ENCODE measurements around the gene PPP1R14C.
A peak's percentile ranks its signal among the peaks of the same experiment; 100 is the strongest.
"Not testable (repeated sequence)": the region's sequence is repeated elsewhere in the genome, so short reads cannot be mapped to it uniquely, and the experiment has no call there.

Gene PPP1R14C

GRCh38 chr6:150137711-150138110, 5.1 kb upstream of the PPP1R14C start:
- H3K4me3 ChIP-seq (ENCODE audit: low read length); H3K4me1 ChIP-seq (ENCODE audit: control insufficient read depth, insufficient read depth, low read length); DNase-seq (ENCODE audit: low read depth, low spot score); H3K36me3 ChIP-seq (ENCODE audit: control insufficient read depth, insufficient read depth, low read length); H3K27ac ChIP-seq (ENCODE audit: low read length); H3K9me3 ChIP-seq (ENCODE audit: control insufficient read depth, insufficient read depth, low read length): not testable (repeated sequence)
- WGBS (ENCODE audit: insufficient coverage, insufficient read length): no CpG with 5 or more reads among the region's 3 CpGs
- H3K27me3 ChIP-seq (ENCODE audit: control insufficient read depth, insufficient read depth, low read length): peaks cover 16% of the 10 kb centered on the region

GRCh38 chr6:150138638-150139037, 4.2 kb upstream of the PPP1R14C start:
- H3K36me3 ChIP-seq (ENCODE audit: control insufficient read depth, insufficient read depth, low read length): no peaks in the 10 kb centered on the region
- no CpG with 5 or more reads among the region's 7 CpGs for WGBS (ENCODE audit: insufficient coverage, insufficient read length)
- no peak overlapping the region for H3K27ac ChIP-seq (ENCODE audit: low read length)
- DNase-seq (ENCODE audit: low read depth, low spot score): no peak
- no peaks in the 10 kb centered on the region; the same call in 1 of the 2 replicates for H3K9me3 ChIP-seq (ENCODE audit: control insufficient read depth, insufficient read depth, low read length)
- H3K4me3 ChIP-seq (ENCODE audit: low read length): no peak overlapping the region
- H3K4me1 ChIP-seq (ENCODE audit: control insufficient read depth, insufficient read depth, low read length): no peaks in the 10 kb centered on the region; the same call in 1 of the 2 replicates
- H3K27me3 ChIP-seq (ENCODE audit: control insufficient read depth, insufficient read depth, low read length): peaks cover 22% of the 10 kb centered on the region

- H3K27me3 ChIP-seq (ENCODE audit: control insufficient read depth, insufficient read depth, low read length): peaks cover 31% of the 10 kb centered on the region
- no peaks in the 10 kb centered on the region; the same call in 1 of the 2 replicates for H3K4me1 ChIP-seq (ENCODE audit: control insufficient read depth, insufficient read depth, low read length)
- no peaks in the 10 kb centered on the region; the same call in 1 of the 2 replicates for H3K9me3 ChIP-seq (ENCODE audit: control insufficient read depth, insufficient read depth, low read length)
- no peak overlapping the region for H3K4me3 ChIP-seq (ENCODE audit: low read length)
- DNase-seq (ENCODE audit: low read depth, low spot score): no peak
- no peak overlapping the region for H3K27ac ChIP-seq (ENCODE audit: low read length)
- WGBS (ENCODE audit: insufficient coverage, insufficient read length): no CpG with 5 or more reads among the region's 3 CpGs
- H3K36me3 ChIP-seq (ENCODE audit: control insufficient read depth, insufficient read depth, low read length): no peaks in the 10 kb centered on the region
Measured at GRCh38 chr6:150139533-150139932, 3.3 kb upstream of the PPP1R14C start.

GRCh38 chr6:150140236-150140969, 2.4 kb upstream of the PPP1R14C start:
- Histone ChIP-seq H3K27me3 (ENCODE audit: control insufficient read depth, insufficient read depth, low read length) (peaks cover 35% of the 10 kb centered on the region), H3K9me3 (ENCODE audit: control insufficient read depth, insufficient read depth, low read length) (no peaks in the 10 kb centered on the region), H3K4me1 (ENCODE audit: control insufficient read depth, insufficient read depth, low read length) (no peaks in the 10 kb centered on the region; the same call in 1 of the 2 replicates), H3K27ac (ENCODE audit: low read length) (no peak overlapping the region), H3K36me3 (ENCODE audit: control insufficient read depth, insufficient read depth, low read length) (no peaks in the 10 kb centered on the region), H3K4me3 (ENCODE audit: low read length) (no peak overlapping the region)
- DNase-seq (ENCODE audit: low read depth, low spot score): no peak
- no CpG with 5 or more reads among the region's 6 CpGs for WGBS (ENCODE audit: insufficient coverage, insufficient read length)

GRCh38 chr6:150142097-150142669, 661 bp upstream of the PPP1R14C start:
- no peak overlapping the region for H3K27ac ChIP-seq (ENCODE audit: low read length)
- H3K36me3 ChIP-seq (ENCODE audit: control insufficient read depth, insufficient read depth, low read length): no peaks in the 10 kb centered on the region
- WGBS (ENCODE audit: insufficient coverage, insufficient read length): no CpG with 5 or more reads among the region's 25 CpGs
- DNase-seq (ENCODE audit: low read depth, low spot score): no peak
- no peaks in the 10 kb centered on the region; the same call in 1 of the 2 replicates for H3K4me1 ChIP-seq (ENCODE audit: control insufficient read depth, insufficient read depth, low read length)
- peaks cover 39% of the 10 kb centered on the region for H3K27me3 ChIP-seq (ENCODE audit: control insufficient read depth, insufficient read depth, low read length)
- peak overlapping the region; percentile 46; the same call in 1 of the 2 replicates for H3K4me3 ChIP-seq (ENCODE audit: low read length)
- no peaks in the 10 kb centered on the region for H3K9me3 ChIP-seq (ENCODE audit: control insufficient read depth, insufficient read depth, low read length)

- Histone ChIP-seq H3K27me3 (ENCODE audit: control insufficient read depth, insufficient read depth, low read length) (peaks cover 39% of the 10 kb centered on the region), H3K36me3 (ENCODE audit: control insufficient read depth, insufficient read depth, low read length) (no peaks in the 10 kb centered on the region), H3K9me3 (ENCODE audit: control insufficient read depth, insufficient read depth, low read length) (no peaks in the 10 kb centered on the region), H3K4me1 (ENCODE audit: control insufficient read depth, insufficient read depth, low read length) (no peaks in the 10 kb centered on the region; the same call in 1 of the 2 replicates), H3K4me3 (ENCODE audit: low read length) (peak overlapping the region; percentile 46; the same call in 1 of the 2 replicates), H3K27ac (ENCODE audit: low read length) (no peak overlapping the region)
- no CpG with 5 or more reads among the region's 53 CpGs for WGBS (ENCODE audit: insufficient coverage, insufficient read length)
- no peak for DNase-seq (ENCODE audit: low read depth, low spot score)
Measured at GRCh38 chr6:150143516-150144293, 861 bp downstream of the PPP1R14C start.

GRCh38 chr6:150144294-150144868, 1.5 kb downstream of the PPP1R14C start:
- Histone ChIP-seq H3K27me3 (ENCODE audit: control insufficient read depth, insufficient read depth, low read length) (peaks cover 39% of the 10 kb centered on the region), H3K4me1 (ENCODE audit: control insufficient read depth, insufficient read depth, low read length) (peaks cover 1% of the 10 kb centered on the region; the same call in 1 of the 2 replicates), H3K36me3 (ENCODE audit: control insufficient read depth, insufficient read depth, low read length) (no peaks in the 10 kb centered on the region), H3K27ac (ENCODE audit: low read length) (no peak overlapping the region), H3K9me3 (ENCODE audit: control insufficient read depth, insufficient read depth, low read length) (no peaks in the 10 kb centered on the region), H3K4me3 (ENCODE audit: low read length) (no peak overlapping the region)
- no CpG with 5 or more reads among the region's 6 CpGs for WGBS (ENCODE audit: insufficient coverage, insufficient read length)
- DNase-seq (ENCODE audit: low read depth, low spot score): no peak

GRCh38 chr6:150145427-150145826, 2.6 kb downstream of the PPP1R14C start:
- Histone ChIP-seq H3K4me3 (ENCODE audit: low read length) (no peak overlapping the region), H3K27me3 (ENCODE audit: control insufficient read depth, insufficient read depth, low read length) (peaks cover 39% of the 10 kb centered on the region), H3K27ac (ENCODE audit: low read length) (no peak overlapping the region), H3K9me3 (ENCODE audit: control insufficient read depth, insufficient read depth, low read length) (no peaks in the 10 kb centered on the region), H3K4me1 (ENCODE audit: control insufficient read depth, insufficient read depth, low read length) (peaks cover 2% of the 10 kb centered on the region), H3K36me3 (ENCODE audit: control insufficient read depth, insufficient read depth, low read length) (no peaks in the 10 kb centered on the region)
- DNase-seq (ENCODE audit: low read depth, low spot score): no peak
- no CpG with 5 or more reads among the region's 3 CpGs for WGBS (ENCODE audit: insufficient coverage, insufficient read length)

- H3K27me3 ChIP-seq (ENCODE audit: control insufficient read depth, insufficient read depth, low read length): peaks cover 37% of the 10 kb centered on the region
- no peak overlapping the region for H3K4me3 ChIP-seq (ENCODE audit: low read length)
- H3K27ac ChIP-seq (ENCODE audit: low read length): no peak overlapping the region
- DNase-seq (ENCODE audit: low read depth, low spot score): no peak
- no peaks in the 10 kb centered on the region for H3K36me3 ChIP-seq (ENCODE audit: control insufficient read depth, insufficient read depth, low read length)
- H3K4me1 ChIP-seq (ENCODE audit: control insufficient read depth, insufficient read depth, low read length): peaks cover 4% of the 10 kb centered on the region
- no peaks in the 10 kb centered on the region for H3K9me3 ChIP-seq (ENCODE audit: control insufficient read depth, insufficient read depth, low read length)
Measured at GRCh38 chr6:150145830-150146229, 3.0 kb downstream of the PPP1R14C start.

- Histone ChIP-seq H3K36me3 (ENCODE audit: control insufficient read depth, insufficient read depth, low read length) (no peaks in the 10 kb centered on the region), H3K4me1 (ENCODE audit: control insufficient read depth, insufficient read depth, low read length) (peaks cover 4% of the 10 kb centered on the region)
- no CpG with 5 or more reads among the region's 3 CpGs for WGBS (ENCODE audit: insufficient coverage, insufficient read length)
Measured at GRCh38 chr6:150146436-150146835, 3.6 kb downstream of the PPP1R14C start.

More at GRCh38 chr6:150146436-150146835, 3.6 kb downstream of the PPP1R14C start:
- H3K9me3 ChIP-seq (ENCODE audit: control insufficient read depth, insufficient read depth, low read length): no peaks in the 10 kb centered on the region
- H3K27me3 ChIP-seq (ENCODE audit: control insufficient read depth, insufficient read depth, low read length): peaks cover 33% of the 10 kb centered on the region
- DNase-seq (ENCODE audit: low read depth, low spot score): no peak
- no peak overlapping the region for H3K4me3 ChIP-seq (ENCODE audit: low read length)
- H3K27ac ChIP-seq (ENCODE audit: low read length): no peak overlapping the region

Measured in iPS DF 6.9 (cell line).